ENCODE results near the gene HLA-DRA. TPM values are rescaled to one million over a fixed set of nuclear protein-coding genes. Genes with fewer than 3 reads are reported as not detected.

Gene HLA-DRA
- polyA plus RNA-seq, 1 donor (not counting 4 experiments of a cell fraction or from before 2014, with no cell fraction given), result 0.21 TPM

DNA sequence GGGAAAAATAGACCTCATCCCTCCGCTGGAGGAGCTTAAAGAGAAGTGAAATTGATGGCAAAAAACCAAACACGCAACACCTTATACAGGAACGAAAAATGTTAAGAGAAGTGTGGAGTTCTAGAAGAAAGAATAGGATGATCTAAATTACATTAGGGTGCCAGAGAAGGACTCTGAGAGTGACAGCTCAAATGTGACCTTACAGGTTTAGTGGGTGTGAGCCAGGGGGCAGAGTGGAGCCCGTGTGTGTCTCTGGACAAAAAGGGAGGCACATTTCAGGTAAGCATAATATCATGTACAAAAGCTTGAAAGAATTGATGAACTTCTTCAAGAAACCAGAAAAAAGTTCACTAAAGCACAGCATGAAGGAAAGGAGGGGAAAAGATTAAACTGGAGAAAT, 20.8 kb downstream of the HLA-DRA start:
- Histone ChIP-seq H3K9me1 (ENCODE audit: control insufficient read depth, extremely low read depth, insufficient read depth, low read length) (no peaks in the 10 kb centered on the region), H3K9me3 (ENCODE audit: control insufficient read depth, low read depth, low read length) (no peaks in the 10 kb centered on the region), H3K36me3 (ENCODE audit: control insufficient read depth in 2 of 2, extremely low read depth in 1 of 2, insufficient read depth in 2 of 2, low read length in 2 of 2) (no peaks in the 10 kb centered on the region), H3K27me3 (ENCODE audit: control insufficient read depth, extremely low read depth, insufficient read depth, low read length) (peaks cover 7% of the 10 kb centered on the region), H3K4me1 (ENCODE audit: control insufficient read depth, extremely low read depth, insufficient read depth, low read length) (no peaks in the 10 kb centered on the region), H3K9ac (ENCODE audit: control insufficient read depth, extremely low read depth, insufficient read depth, low read length) (no peak overlapping the region), H3K4me3 (ENCODE audit: control insufficient read depth in 2 of 3, extremely low read depth in 1 of 3, insufficient read depth in 2 of 3, low read depth in 1 of 3, low read length in 3 of 3) (no peak overlapping the region), H2AFZ (ENCODE audit: control insufficient read depth, low read length) (no peak overlapping the region), H3K4me2 (ENCODE audit: control insufficient read depth, extremely low read depth, insufficient read depth, low read depth, low read length) (no peak overlapping the region), H3K79me2 (ENCODE audit: control insufficient read depth, insufficient read depth, low read length) (no peaks in the 10 kb centered on the region), H4K20me1 (ENCODE audit: control insufficient read depth, extremely low read depth, insufficient read depth, low read length) (no peaks in the 10 kb centered on the region), H3K27ac (ENCODE audit: control insufficient read depth, insufficient read depth, low read length) (no peak overlapping the region)
- dilution Hi-C loops (cut with MboI; ENCODE audit: extremely low pct_ligation_motif_present, low sequenced_read_pairs), result no loop called here
- DNase-seq (ENCODE audit: low read depth, low spot score) (no peak), FAIRE-seq (no peak)
- no peak for TF ChIP-seq EZH2 (IDR thresholded peaks at IDR 0.05; ENCODE audit: low read length)
- TF ChIP-seq, protein P1, sequence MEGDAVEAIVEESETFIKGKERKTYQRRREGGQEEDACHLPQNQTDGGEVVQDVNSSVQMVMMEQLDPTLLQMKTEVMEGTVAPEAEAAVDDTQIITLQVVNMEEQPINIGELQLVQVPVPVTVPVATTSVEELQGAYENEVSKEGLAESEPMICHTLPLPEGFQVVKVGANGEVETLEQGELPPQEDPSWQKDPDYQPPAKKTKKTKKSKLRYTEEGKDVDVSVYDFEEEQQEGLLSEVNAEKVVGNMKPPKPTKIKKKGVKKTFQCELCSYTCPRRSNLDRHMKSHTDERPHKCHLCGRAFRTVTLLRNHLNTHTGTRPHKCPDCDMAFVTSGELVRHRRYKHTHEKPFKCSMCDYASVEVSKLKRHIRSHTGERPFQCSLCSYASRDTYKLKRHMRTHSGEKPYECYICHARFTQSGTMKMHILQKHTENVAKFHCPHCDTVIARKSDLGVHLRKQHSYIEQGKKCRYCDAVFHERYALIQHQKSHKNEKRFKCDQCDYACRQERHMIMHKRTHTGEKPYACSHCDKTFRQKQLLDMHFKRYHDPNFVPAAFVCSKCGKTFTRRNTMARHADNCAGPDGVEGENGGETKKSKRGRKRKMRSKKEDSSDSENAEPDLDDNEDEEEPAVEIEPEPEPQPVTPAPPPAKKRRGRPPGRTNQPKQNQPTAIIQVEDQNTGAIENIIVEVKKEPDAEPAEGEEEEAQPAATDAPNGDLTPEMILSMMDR (optimal IDR thresholded peaks at IDR 0.05 in 1 of 3, IDR thresholded peaks at IDR 0.05 in 1 of 3, conservative IDR thresholded peaks at IDR 0.05 in 1 of 3; ENCODE audit: extremely low read depth in 1 of 3, insufficient read depth in 2 of 3, low read length in 3 of 3), result no peak

DNA sequence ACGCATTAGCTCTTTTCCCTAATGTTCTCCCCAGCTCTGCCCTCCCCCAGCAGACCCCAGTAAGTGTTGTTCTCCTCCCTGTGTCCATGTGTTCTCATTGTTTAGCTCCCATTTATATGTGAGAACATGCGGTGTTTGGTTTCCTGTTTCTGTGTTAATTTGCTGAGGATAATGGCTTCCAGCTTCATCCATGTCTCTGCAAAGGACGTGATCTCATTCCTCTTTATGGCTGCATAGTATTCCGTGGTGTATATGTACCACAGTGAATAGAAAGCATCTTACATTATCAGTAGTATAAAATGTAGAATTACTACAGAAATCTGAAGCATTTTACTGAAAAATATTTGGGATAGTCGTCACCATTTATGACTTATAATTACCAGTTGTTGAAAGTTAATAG, 21.8 kb downstream of the HLA-DRA start:
- Histone ChIP-seq H3K27ac (ENCODE audit: control insufficient read depth, insufficient read depth, low read length) (no peak overlapping the region), H3K9me3 (ENCODE audit: control insufficient read depth, low read depth, low read length) (no peaks in the 10 kb centered on the region), H3K4me3 (ENCODE audit: control insufficient read depth in 2 of 3, extremely low read depth in 1 of 3, insufficient read depth in 2 of 3, low read depth in 1 of 3, low read length in 3 of 3) (no peak overlapping the region), H3K36me3 (ENCODE audit: control insufficient read depth in 2 of 2, extremely low read depth in 1 of 2, insufficient read depth in 2 of 2, low read length in 2 of 2) (no peaks in the 10 kb centered on the region), H3K9me1 (ENCODE audit: control insufficient read depth, extremely low read depth, insufficient read depth, low read length) (no peaks in the 10 kb centered on the region), H3K27me3 (ENCODE audit: control insufficient read depth, extremely low read depth, insufficient read depth, low read length) (peaks cover 7% of the 10 kb centered on the region), H3K4me2 (ENCODE audit: control insufficient read depth, extremely low read depth, insufficient read depth, low read depth, low read length) (no peak overlapping the region), H3K4me1 (ENCODE audit: control insufficient read depth, extremely low read depth, insufficient read depth, low read length) (no peaks in the 10 kb centered on the region), H3K9ac (ENCODE audit: control insufficient read depth, extremely low read depth, insufficient read depth, low read length) (no peak overlapping the region), H2AFZ (ENCODE audit: control insufficient read depth, low read length) (no peak overlapping the region), H3K79me2 (ENCODE audit: control insufficient read depth, insufficient read depth, low read length) (no peaks in the 10 kb centered on the region), H4K20me1 (ENCODE audit: control insufficient read depth, extremely low read depth, insufficient read depth, low read length) (no peaks in the 10 kb centered on the region)
- dilution Hi-C loops (cut with MboI; ENCODE audit: extremely low pct_ligation_motif_present, low sequenced_read_pairs), result no loop called here
- DNase-seq (ENCODE audit: low read depth, low spot score), result no peak
- no peak for TF ChIP-seq EZH2 (IDR thresholded peaks at IDR 0.05; ENCODE audit: low read length)
- TF ChIP-seq, protein P1 (optimal IDR thresholded peaks at IDR 0.05 in 1 of 3, IDR thresholded peaks at IDR 0.05 in 1 of 3, conservative IDR thresholded peaks at IDR 0.05 in 1 of 3; ENCODE audit: extremely low read depth in 1 of 3, insufficient read depth in 2 of 3, low read length in 3 of 3), result no peak
- FAIRE-seq, result no peak

All from keratinocyte (primary cell).